SKM-1 treated with dmso at 0.1 percent for 144 hours (cell line): ENCODE results near the gene NKD1.
A peak's percentile ranks its signal among the peaks of the same experiment; 100 is the strongest.

ENCODE experiments used
- DNase-seq: peaks from one replicate; lab custom pipeline; 2025; ENCODE audit not compliant: unreplicated experiment; lab: John Stamatoyannopoulos, UW

Gene NKD1

GRCh38 chr16:50692644-50692998 is 144.4 kb downstream of the NKD1 start:
- DNase-seq, result no peak

DNA sequence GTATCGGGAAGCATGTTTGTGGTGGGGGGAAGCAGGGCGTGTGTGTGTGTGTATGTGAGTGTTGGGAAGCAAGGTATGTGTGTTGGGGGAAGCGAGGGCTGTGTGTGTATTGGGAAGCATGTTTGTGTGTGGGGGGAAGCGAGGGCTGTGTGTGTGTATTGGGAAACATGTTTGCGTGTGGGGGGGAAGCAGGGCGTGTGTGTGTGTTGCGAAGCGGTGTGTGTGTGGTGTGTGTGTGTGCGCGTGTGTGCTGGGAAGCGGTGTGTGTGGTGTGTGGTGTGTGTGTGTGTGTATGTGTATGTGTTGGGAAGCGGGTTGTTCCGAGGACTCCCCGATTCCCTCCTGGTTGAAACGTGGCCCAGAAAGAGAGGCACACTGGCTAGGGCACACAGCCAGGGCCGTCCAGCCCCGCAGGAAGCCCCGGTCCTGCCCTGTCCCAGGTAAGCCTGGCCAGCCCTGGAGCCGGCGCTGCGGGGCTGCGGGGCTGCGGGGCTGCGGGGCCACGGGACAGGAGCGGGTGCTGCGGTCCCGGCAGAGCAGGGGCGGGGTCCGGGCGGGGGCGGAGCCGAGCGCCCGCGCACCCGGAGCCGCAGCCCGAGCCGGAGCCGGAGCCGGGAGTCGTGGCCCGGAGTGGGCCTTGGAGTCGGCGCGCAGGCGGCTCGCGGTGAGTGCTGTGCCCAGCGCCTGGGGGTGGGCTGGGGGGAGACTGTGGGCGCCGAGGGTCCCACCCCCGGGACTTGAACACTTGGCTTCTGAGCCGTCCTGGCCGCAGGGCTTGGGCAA is 145.0 kb downstream of the NKD1 start, which contains the start of gene NOD2:
TSS of gene NOD2 (plus strand) at position 608 of the 783 bp plus-strand sequence. CDS start 5,890 bp downstream, outside the sequence.
- no peak for DNase-seq

DNA sequence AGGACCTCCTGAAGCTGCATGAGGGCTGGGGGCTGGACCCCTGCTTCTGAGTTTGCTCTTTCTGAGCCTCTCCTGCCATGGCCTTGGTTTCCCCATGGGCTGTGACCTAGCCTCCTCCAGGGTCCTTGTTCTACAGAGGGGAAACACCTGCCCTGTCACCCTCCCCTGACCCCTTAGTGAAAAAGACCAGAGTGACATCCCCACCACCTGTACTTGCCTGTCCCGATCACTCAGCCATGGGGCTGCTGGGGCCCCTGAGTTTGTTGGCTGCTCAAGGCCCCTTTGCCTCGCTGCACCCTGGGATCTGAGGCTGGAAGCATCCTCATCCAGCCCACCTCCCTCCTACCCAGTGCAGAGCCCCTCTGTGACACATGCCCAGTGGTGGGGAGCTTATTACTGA is 146.0 kb downstream of the NKD1 start:
- DNase-seq, result no peak

DNA sequence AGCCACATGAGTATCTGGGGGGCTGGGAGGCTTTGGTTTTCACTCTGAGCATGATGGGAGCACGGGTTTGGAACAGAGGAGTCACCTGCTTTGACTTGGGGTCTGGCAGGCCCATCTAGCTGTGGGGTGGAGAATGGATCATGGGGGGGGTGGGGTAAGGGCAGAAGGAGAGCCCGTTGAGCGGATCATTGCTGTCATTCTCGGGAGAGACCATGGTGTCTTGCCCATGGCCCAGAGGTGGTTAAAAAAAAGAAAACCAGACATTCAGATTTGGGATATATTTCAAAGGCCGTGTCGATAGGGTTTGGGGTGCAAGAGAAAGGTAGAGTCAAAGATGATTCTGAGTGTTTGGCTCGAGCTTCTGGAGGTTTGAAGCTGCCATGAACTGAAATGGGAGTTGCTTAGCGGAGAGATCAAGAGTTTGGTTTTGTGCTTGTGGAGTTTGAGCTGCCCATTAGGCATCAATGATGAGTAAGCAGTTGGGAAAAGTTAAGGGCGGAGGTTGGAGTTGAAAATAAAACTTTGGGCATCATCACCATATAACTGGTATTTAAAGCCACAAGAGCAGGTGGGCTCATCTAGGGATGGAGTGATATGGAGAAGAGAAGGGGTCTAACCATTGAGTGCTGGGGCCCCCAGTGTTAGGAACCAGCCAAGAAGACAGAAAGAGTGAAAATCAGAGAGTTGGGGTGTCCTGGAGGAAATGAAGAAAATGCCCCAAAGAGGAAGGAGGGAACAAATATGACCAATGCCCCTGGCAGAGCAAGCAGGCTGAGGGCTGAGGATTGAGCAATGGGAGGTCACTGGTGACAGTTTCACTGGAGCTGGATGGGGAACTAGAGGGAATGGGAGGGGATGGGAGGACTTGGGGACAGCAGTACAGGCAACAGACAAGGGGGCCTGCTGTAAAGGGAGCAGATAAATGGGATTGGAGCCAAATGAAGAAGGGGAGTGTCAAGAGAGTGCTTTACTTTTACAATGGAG is 147.1 kb downstream of the NKD1 start:
- peak; percentile 62 for DNase-seq

DNA sequence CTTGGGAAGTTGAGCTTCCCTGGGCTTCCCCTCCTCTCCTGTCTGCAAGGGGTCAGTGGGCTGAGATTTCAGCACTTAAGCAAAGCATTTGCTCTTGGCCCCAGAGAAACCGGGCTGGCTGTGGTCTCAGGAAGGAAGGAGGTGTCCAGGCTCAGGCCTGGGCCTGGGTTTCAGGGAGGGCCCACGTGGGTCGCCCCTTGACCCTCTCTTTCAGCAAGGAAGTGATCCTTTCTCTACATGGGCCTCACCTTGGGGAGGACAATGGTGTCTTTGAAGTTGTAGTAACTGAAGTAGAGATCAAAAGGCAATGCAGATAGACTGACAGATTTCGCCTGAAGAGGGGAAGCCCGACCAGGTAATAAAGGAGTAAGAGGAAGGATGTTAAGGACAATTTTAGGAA is 147.9 kb downstream of the NKD1 start:
- no peak for DNase-seq

DNA sequence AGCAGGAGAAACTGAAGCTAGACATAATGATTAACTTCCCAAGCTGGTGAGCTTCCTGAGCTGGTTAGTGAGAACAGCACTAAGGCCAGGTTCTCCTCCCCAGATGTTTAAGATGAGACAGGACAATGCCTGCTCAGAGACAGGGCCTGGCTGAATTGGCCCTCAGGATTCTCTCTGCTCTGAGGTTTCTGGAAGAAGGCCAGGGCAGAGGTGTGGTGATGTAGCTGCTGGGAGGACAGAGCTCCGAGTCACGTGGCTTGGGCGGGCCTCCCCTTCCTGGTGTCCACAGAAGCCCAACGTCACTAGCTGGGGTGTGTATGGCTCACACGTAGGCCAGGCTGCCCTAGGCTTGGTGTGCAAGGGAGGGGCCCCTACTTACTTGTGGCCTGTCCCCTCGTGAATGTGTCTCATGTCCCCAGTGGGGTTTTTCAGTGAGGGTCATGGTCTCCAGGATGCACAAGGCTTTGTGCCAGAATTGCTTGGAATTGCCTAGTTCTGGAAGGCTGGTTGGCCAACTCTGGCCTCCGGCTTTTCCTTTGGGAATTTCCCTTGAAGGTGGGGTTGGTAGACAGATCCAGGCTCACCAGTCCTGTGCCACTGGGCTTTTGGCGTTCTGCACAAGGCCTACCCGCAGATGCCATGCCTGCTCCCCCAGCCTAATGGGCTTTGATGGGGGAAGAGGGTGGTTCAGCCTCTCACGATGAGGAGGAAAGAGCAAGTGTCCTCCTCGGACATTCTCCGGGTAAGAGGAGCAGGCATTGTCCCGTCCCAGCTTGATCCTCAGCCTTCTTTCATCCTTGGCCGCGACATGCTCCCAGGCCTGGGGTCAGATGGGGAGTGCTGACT is 148.6 kb downstream of the NKD1 start:
- DNase-seq, result peak; percentile 62

DNA sequence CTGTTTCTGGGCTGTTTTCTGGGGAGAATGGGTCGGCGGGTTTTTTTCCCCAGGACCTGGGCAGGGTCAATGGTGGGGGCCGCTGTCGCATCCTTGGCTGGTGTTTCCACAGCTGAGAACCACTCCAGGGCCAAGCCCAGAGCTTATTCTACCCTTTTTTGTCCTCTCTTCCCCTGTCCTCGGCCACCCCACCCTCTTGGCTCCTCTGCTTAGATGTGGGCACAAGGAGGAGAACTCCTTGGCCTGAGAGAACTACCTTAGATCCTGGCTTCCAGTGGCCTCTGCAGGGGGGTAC is 149.2 kb downstream of the NKD1 start:
- DNase-seq, result no peak

DNA sequence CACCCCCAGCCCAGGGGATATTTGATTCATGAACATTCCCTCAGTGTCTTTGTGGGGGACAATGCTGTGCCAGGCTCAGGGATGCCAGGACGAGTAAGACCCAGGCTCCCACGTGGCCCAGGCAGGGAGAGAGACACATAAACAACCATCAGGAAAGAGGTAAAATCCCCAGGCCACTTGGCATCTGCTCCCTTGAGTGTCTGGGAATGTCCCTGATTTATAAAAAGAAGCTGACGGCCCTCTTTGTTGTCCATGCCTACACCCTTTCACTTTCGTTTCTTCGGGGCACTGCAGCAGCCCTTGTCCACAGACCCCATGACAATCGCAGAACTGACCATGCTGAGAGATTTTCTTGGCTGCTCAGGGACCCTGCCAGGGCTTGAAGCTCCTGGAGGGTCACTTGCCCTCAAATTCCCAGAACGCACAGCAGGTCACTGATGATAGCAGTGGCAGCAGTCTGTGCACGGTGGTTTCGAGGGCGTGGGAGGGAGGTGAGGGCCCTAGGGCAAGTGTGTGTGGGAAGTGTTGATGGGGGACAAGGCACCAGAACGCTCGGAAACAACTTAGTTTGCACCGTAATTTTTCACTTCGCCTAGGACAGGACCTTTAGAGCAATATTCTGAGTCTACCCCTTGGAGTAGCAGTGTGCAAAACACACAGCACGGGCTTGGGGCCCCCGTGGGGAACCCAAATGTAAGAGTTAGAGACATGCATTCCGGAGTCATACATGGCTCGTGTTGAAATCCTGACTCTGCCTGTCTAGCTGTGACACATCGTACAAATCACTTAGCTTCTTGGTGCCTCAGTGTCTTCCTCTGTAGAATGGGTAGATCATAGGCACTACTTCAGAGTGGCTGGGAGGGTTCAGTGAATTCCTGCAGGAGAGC is 149.9 kb downstream of the NKD1 start:
- no peak for DNase-seq
